ENCODE results near the gene ZRANB1.

The ZRANB1 gene

GRCh38 chr10:125004571-125005311 lies 62.8 kb downstream of the ZRANB1 start:
- no peak for DNase-seq (ENCODE audit: low read depth in 2 of 2)

DNA sequence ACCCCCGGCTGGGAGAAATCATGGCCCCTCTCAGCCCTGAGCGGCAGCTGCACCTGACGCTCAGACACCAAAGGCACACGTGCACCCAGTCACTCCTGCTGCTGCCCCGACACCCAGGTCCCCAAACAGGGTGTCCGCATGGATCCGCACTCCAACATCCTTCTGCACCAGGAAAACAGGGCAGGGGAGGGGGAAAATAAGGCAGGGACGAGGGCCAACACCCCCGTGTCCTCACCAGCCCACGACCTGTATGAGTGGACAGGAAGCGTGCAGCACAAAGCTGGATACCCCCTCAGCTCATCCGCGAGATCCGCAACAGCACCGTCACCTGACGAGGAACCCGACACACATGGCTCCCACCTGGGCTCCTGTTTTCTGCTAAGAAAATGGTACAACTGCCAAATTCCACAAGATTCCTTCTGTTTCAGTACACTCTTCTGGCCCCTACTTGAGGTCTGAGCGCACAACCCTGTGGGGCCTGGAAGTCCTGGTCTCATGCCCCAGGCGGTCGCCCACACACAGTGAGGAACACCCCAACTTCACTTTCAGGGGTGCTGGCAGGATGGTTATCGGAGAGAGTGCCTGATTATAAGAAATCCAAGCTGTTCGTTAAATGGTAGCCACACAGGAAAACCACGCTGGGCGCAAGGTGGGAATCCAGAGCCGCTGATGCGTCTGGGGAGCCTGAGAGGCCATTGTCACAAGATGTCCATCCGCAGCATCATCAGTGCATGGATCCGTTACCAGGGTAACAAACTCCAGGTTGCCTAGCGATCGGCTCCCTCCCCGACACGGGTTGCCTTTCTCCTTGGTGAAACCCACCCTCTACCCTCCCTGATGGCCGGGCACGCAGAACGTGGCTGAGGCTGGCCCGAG lies 63.6 kb downstream of the ZRANB1 start:
- no peak for DNase-seq (ENCODE audit: low read depth in 2 of 2)

- DNase-seq (ENCODE audit: low read depth in 2 of 2) = no peak
Observed at GRCh38 chr10:125006188-125006680, 64.3 kb downstream of the ZRANB1 start.

DNA sequence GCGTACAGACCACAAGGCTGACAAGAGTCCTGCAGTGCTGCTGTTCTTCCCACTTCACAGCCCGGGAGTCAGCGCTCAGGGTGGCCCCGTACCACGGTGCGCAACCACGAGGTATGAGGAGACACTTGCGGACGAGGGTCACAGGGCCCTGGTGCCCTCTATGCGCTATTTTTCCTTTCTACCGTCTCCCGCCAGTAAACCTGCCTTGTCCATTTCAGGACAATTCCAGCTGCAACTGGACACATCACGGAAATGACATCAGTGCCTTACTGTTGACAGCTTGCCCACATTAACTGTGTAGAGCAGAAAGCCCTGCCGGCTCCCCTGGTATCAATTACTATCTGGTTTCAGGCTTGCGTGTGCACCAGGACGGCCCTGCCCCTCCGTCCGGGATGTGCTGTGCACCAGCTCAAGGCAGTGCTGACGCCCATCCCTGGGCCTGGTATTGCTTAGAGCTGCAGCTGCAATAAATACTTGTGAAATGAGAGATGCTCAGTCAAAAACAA lies 65.1 kb downstream of the ZRANB1 start:
- no peak for DNase-seq (ENCODE audit: low read depth in 2 of 2)

GRCh38 chr10:125007436-125007835 lies 65.5 kb downstream of the ZRANB1 start:
- no peak for DNase-seq (ENCODE audit: low read depth in 2 of 2)

DNA sequence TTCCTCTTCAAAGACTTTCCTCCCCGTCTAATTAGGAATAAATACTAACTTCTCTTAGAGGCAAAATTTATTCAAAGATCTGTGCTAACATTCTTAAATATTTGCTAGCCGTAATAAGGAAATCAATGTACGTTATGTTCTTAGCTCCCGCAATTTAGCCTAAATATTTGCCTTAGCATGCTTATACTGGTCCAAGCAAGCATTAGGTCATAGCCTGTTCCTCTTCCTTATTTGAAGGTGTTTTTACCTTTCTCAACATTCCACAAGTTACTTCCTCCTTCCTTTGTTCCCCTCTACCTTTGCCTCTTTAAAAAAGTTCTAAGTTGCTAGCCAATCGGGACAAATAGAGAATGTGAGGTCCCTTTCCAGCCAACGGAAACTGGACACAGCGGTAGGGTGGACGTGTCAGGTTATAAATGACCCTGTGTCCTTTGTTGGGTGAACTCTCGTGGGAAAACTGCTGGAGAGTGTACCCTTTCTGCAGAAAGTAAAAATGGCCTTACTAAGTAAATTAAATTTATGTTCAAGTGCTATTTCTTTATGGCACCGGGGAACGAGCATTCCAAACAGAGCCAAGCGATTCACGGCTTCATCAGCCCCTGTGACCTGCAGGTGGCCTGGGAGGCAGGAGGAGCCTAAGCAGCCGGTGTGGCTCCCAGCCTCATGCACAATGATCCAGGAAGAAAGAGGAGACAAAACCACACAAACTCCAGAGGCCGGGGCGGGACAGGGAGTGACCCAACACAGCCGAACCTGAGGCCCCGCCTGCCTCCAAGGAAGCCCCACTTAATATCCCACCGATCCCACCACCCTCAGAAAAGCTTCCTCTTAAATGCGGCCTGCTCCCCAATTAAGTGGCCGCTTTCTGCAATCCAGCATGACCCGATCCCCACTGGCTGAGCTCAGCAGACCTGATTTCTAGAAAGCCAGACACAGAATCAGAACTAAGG lies 67.0 kb downstream of the ZRANB1 start:
- DNase-seq (ENCODE audit: low read depth in 2 of 2) = no peak

DNA sequence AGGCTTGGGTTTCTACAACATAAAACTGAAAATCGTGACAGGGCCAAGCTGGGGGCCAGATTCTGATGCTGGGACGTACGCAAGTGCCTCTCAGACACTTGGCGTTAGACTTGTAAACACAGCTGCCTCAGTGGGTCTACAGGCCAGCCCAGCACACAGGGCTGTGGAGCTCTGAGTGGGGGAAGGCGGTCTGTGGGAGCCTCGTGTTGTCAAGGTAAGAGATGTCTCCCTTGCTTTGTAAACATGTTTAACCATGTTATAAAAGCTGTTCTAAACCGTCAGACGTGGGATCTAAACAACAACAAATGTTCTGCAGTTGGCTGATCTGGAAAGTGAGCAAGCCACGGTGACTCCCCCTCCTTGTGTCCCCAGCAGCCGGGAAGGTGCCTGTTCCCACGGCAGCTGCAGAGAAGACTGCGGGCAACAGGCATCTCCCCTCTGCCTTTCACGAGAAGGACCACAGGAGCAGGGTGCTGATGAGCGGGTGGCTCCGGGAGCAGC lies 67.8 kb downstream of the ZRANB1 start:
- DNase-seq (ENCODE audit: low read depth in 2 of 2) = no peak

- DNase-seq (ENCODE audit: low read depth in 2 of 2) = no peak
Observed at GRCh38 chr10:125010362-125010761, 68.4 kb downstream of the ZRANB1 start.

- DNase-seq (ENCODE audit: low read depth in 2 of 2) = no peak
Observed at GRCh38 chr10:125011171-125011925, 69.4 kb downstream of the ZRANB1 start.

- DNase-seq (ENCODE audit: low read depth in 2 of 2) = no peak
Observed at GRCh38 chr10:125011926-125012705, 70.2 kb downstream of the ZRANB1 start.

DNA sequence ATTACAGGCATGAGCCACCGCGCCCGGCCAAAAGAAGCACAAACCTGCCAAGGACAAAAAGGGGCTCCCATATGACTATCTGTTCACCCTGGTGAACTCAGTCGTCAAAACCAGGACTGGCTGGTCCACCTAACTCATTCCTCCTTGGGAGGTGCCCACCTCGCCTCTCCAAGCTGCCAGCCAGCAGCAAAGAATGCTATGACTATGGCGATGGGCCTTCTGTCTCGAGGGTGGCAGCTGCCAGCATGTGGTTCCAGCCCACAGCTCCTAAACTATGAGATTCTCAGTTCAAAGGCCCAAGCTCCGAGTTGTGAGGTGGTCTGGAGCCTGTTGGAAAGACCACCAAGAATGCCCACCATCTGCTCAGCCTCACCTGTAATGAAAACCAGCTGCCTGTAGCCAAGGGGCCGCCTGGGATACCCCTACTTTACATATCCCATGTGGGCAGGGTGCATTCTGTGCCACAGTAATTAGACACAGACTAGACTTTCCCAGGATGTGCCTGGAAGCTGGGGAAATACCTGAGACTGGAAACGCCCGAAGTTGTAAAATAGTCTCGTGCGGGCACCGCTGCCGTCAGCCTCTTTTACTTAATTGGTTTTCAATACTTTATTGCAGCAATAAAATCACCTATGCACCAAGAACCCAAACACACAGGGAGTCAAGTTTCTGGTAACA lies 71.1 kb downstream of the ZRANB1 start:
- no peak for DNase-seq (ENCODE audit: low read depth in 2 of 2)

DNA sequence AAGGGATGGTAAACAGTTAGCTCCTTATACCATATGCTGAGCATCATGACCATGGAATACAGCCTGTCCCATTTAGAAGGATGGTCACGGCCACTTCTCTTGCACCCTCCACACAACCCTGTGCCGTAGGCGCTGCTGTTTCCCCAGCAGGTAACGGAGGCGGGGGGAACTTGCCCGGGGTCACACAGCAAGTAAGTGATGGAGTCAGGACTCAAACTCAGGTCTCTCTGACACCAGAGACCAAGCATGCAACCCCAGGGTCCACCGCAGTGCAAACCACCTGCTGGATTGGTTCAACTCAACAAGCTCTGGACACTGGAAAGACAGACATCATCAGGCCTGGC lies 71.6 kb downstream of the ZRANB1 start:
- DNase-seq (ENCODE audit: low read depth in 2 of 2) = no peak

DNA sequence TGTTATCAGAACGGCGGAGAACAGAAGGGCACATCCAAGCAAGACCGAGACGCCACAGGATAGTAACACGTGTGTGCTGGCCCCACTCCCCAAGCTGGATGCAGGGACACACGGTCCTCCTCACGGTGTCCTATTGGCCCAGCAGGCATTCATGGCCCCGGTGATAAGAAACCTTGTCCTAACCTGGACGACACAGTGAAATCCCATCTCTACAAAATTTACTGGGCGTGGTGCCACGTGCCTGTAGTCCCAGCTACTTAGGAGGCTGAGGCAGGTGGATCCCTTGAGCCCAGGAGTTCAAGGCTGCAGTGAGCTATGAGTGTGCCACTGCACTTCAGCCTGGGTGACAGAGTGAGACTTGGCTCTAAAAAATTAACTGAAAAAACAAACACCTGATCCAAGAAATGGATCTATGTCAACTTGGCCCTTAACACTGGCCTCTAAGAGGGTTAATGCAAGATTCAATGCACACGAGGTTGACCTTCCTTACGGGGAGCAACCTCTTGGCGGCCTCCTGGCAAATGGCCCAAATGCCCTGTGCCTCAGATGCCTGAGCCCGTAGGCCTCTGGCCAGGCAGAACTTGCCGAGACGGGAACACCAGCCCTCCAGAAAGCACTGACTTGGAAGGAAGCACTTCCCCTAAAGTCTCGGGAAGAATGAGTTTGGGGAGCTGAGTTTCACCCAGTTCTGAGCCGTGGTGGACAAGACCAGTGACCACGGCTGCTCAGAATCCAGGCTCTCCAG lies 72.3 kb downstream of the ZRANB1 start:
- no peak for DNase-seq (ENCODE audit: low read depth in 2 of 2)

GRCh38 chr10:125014836-125015355 lies 73.0 kb downstream of the ZRANB1 start:
- DNase-seq (ENCODE audit: low read depth in 2 of 2) = no peak

GRCh38 chr10:125015356-125015944 lies 73.5 kb downstream of the ZRANB1 start:
- DNase-seq (ENCODE audit: low read depth in 2 of 2) = no peak

DNA sequence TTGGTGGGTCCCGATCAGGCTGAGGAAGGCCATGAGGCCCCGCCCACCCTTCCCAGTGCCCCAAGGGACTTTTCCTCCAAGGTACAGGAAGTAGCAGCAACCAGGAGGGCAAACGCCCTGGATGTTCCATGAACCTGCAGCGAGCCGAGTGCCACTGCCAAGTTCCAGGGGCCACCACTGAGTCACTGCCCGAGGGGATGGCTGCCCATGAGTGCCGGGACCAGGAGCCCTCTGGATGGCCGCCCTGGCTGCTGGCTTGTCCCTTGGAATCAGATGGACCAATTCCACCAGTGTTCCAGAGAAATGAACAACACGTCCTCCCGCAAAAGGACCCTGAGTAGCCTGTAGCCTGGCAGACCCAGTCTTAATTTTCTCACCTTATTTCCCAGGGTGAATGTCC lies 74.2 kb downstream of the ZRANB1 start:
- DNase-seq (ENCODE audit: low read depth in 2 of 2) = no peak

GRCh38 chr10:125016611-125017202 lies 74.8 kb downstream of the ZRANB1 start:
- no peak for DNase-seq (ENCODE audit: low read depth in 2 of 2)
